Transverse colon (tissue), 4 donors: ENCODE data around the gene AFAP1L1. TPM values are rescaled to one million over a fixed set of nuclear protein-coding genes. Genes with fewer than 3 reads are reported as not detected.

Experiments used
- DNase-seq: peaks from one replicate; pipeline ENCODE4 v3.0.0-alpha.2; 2019
- H3K27ac ChIP-seq, 4 donors: fragments of 200-600 bp; sonication (generic); 2 replicates each; pipeline ENCODE4 v1.5.1; 2016 to 2018; ENCODE audit warnings: inconsistent platforms in 4 of 4
- H3K27me3 ChIP-seq: fragments of 200-600 bp; sonication (generic); 2 replicates; pipeline ENCODE4 v1.5.1; 2017; ENCODE audit warnings: inconsistent platforms
- H3K36me3 ChIP-seq, 4 donors: fragments of 200-600 bp; sonication (generic); 2 replicates each; pipeline ENCODE4 v1.5.1; 2017 to 2019; ENCODE audit warnings: inconsistent platforms in 4 of 4
- H3K4me1 ChIP-seq, 4 donors: fragments of 200-600 bp; sonication (generic); 2 replicates each; pipeline ENCODE4 v1.5.1; 2017 to 2020; ENCODE audit warnings: inconsistent platforms in 4 of 4
- H3K4me3 ChIP-seq, 4 donors: fragments of 200-600 bp; sonication (generic); 1 replicate in 1 of 4; 2 replicates in 3 of 4; pipeline versions ENCODE4 v1.5.1 to v1.6.1; 2017 to 2019; ENCODE audit warnings: inconsistent platforms in 4 of 4
- H3K9me3 ChIP-seq, 2 donors: fragments of 200-600 bp; sonication (generic); 2 replicates each; pipeline ENCODE4 v1.5.1; 2017 to 2019; ENCODE audit warnings: inconsistent platforms in 2 of 2
- CTCF ChIP-seq, 5 experiments: fragments of 200-600 bp in 3 of 5; fragments of 450-650 bp in 2 of 5; sonication (generic) in 3 of 5; IDR thresholded peaks; 1 replicate in 2 of 5; 2 replicates in 3 of 5; pipeline ENCODE4 v1.5.1; 2016 to 2017; ENCODE audit warnings: antibody characterized with exemption in 5 of 5, inconsistent platforms in 3 of 5, mild to moderate bottlenecking in 2 of 5, moderate library complexity in 1 of 5
- EP300 ChIP-seq: sonication (generic); formaldehyde crosslinking; IDR thresholded peaks from one replicate; pipeline ENCODE4 v1.6.1; 2017; ENCODE audit warnings: antibody characterized with exemption, low read depth
- POLR2A ChIP-seq: fragments of 450-650 bp; IDR thresholded peaks from one replicate; pipeline ENCODE4 v1.6.1; 2016; ENCODE audit warnings: antibody characterized with exemption, mild to moderate bottlenecking, moderate library complexity
- POLR2AphosphoS5 ChIP-seq, 3 donors: sonication (generic); formaldehyde crosslinking; IDR thresholded peaks; one replicate each; pipeline ENCODE4 v1.6.1; 2016; ENCODE audit warnings: antibody characterized with exemption in 3 of 3
- WGBS, 2 donors: methylation state at CpG; one replicate each; pipeline ENCODE4 v1.1.5; 2018; ENCODE audit warnings: low coverage in 1 of 2; 5-methylcytosine and 5-hydroxymethylcytosine counted together
- in situ Hi-C, 4 donors: fragments of 200-750 bp; cut with MboI; loops; one replicate each; pipeline versions ENCODE4 v1.15.0 to v1.15.1; 2017; ENCODE audit warnings: low sequenced_read_pairs in 3 of 4, low pct_ligation_motif_present in 1 of 4, low pct_unique_long_range_greater_than_20kb in 1 of 4
- intact Hi-C: fragments of 100-400 bp; cut with DNase I; formaldehyde crosslinking; loops from one replicate; pipeline ENCODE4 v1.15.1; 2023; ENCODE audit warnings: low total_unique reads
- total RNA-seq, 4 donors: library from RNA; depleted of rRNA; stranded (reverse); fragments of >200 nt; gene quantifications; one replicate each; pipeline ENCODE4 v1.1.0, GENCODE V29; 2016

AFAP1L1 gene
- total RNA-seq, 4 donors from 2014 or later, result 2.2 to 4.1 (median 3.0) TPM

- in situ Hi-C loops, result loop anchor here in 1 of 4 donors (25.0 kb wide), 1 partner anchor 228 kb away; the partner anchor contains the start of gene CSNK1A1
- WGBS, 2 donors, result 76 to 83% methylated on average over 2 of the region's 2 CpGs
- no peak for DNase-seq
- Histone ChIP-seq H3K4me1 (no peaks in the 10 kb centered on the region), H3K36me3 (no peaks in the 10 kb centered on the region), H3K27ac (no peak overlapping the region), H3K9me3 (no peaks in the 10 kb centered on the region), H3K4me3 (no peak overlapping the region), H3K27me3 (no peaks in the 10 kb centered on the region)
- intact Hi-C loops, result no loop called here
- TF ChIP-seq POLR2AphosphoS5 (IDR thresholded peaks at IDR 0.05) (no peak), EP300 (no peak), POLR2A (no peak), CTCF (IDR thresholded peaks at IDR 0.05) (no peak)
Observed at GRCh38 chr5:149333711-149334443, 62.2 kb downstream of the AFAP1L1 start.

GRCh38 chr5:149337736-149338135 lies 66.1 kb downstream of the AFAP1L1 start:
- in situ Hi-C loops, result loop anchor here in 1 of 4 donors (25.0 kb wide), 1 partner anchor 225 kb away; the partner anchor contains the start of gene CSNK1A1

GRCh38 chr5:149338364-149338763 lies 66.7 kb downstream of the AFAP1L1 start:
- no peak for DNase-seq
- no peaks in the 10 kb centered on the region for H3K27me3 ChIP-seq
- intact Hi-C loops, result no loop called here
- 79 to 80% methylated on average over 1 of the region's 1 CpG for WGBS, 2 donors
- no peak for TF ChIP-seq POLR2AphosphoS5 (IDR thresholded peaks at IDR 0.05)
- no peak for TF ChIP-seq EP300
- no peak for TF ChIP-seq POLR2A
- no peak for TF ChIP-seq CTCF (IDR thresholded peaks at IDR 0.05)
- no peaks in the 10 kb centered on the region for H3K4me1 ChIP-seq
- H3K9me3 ChIP-seq, result no peaks in the 10 kb centered on the region
- in situ Hi-C loops, result loop anchor here in 1 of 4 donors (25.0 kb wide), 1 partner anchor 224 kb away; the partner anchor contains the start of gene CSNK1A1
- no peaks in the 10 kb centered on the region for H3K36me3 ChIP-seq
- no peak overlapping the region for H3K27ac ChIP-seq
- H3K4me3 ChIP-seq, result no peak overlapping the region

More at GRCh38 chr5:149337736-149338135, 66.1 kb downstream of the AFAP1L1 start:
- H3K4me3 ChIP-seq, result no peak overlapping the region
- TF ChIP-seq CTCF (IDR thresholded peaks at IDR 0.05) (no peak), EP300 (no peak), POLR2AphosphoS5 (IDR thresholded peaks at IDR 0.05) (no peak), POLR2A (no peak)
- 93 to 94% methylated on average over 2 to 4 of the region's 4 CpGs for WGBS, 2 donors
- DNase-seq, result no peak
- H3K27ac ChIP-seq, result no peak overlapping the region
- no peaks in the 10 kb centered on the region for H3K4me1 ChIP-seq
- no peaks in the 10 kb centered on the region for H3K9me3 ChIP-seq
- intact Hi-C loops, result no loop called here
- no peaks in the 10 kb centered on the region for H3K27me3 ChIP-seq
- H3K36me3 ChIP-seq, result no peaks in the 10 kb centered on the region

GRCh38 chr5:149340920-149341319 lies 69.3 kb downstream of the AFAP1L1 start:
- no peaks in the 10 kb centered on the region for H3K36me3 ChIP-seq
- TF ChIP-seq CTCF (IDR thresholded peaks at IDR 0.05) (no peak), POLR2AphosphoS5 (IDR thresholded peaks at IDR 0.05) (no peak), EP300 (no peak)
- DNase-seq, result no peak
- no peaks in the 10 kb centered on the region for H3K27me3 ChIP-seq
- in situ Hi-C loops (loop anchor here in 1 of 4 donors (25.0 kb wide), 1 partner anchor 221 kb away; the partner anchor contains the start of gene CSNK1A1), intact Hi-C loops (no loop called here)
- H3K9me3 ChIP-seq, result no peaks in the 10 kb centered on the region
- WGBS, 2 donors, result 75 to 80% methylated on average over 1 of the region's 1 CpG
- H3K27ac ChIP-seq, result no peak overlapping the region
- H3K4me3 ChIP-seq, result no peak overlapping the region
- H3K4me1 ChIP-seq, result peaks cover 0 to 11% (median 7%) of the 10 kb centered on the region in 4 donors
